GM12878 (cell line): ENCODE results near the gene CALML5.

Source experiments
- CBX3 ChIP-seq: fragments of 200-600 bp; sonication (generic); IDR thresholded peaks from 2 replicates; pipeline ENCODE4 v1.6.1; 2016; ENCODE audit warnings: low read depth, borderline replicate concordance
- CEBPB ChIP-seq, 2 experiments: fragments of 150-350 bp in 1 of 2; IDR thresholded peaks; 2 replicates each; pipeline ENCODE4 v1.6.1; 2012 to 2014; ENCODE audit warnings: low read depth in 2 of 2, low read length in 2 of 2, borderline replicate concordance in 1 of 2, inconsistent platforms in 1 of 2
- FOS ChIP-seq: IDR thresholded peaks from 3 replicates; pipeline ENCODE4 v1.6.1; 2011; ENCODE audit warnings: borderline replicate concordance; ENCODE audit not compliant: insufficient read length; ENCODE audit errors: extremely low read depth
- HDAC6 ChIP-seq: fragments of 200-600 bp; sonication (generic); IDR thresholded peaks from one replicate; pipeline ENCODE4 v1.8.0; 2017; ENCODE audit warnings: antibody characterized with exemption; ENCODE audit not compliant: unreplicated experiment
- JUND ChIP-seq: IDR thresholded peaks from 2 replicates; pipeline ENCODE4 v1.6.1; 2012; ENCODE audit warnings: low read depth, mild to moderate bottlenecking, low read length, improper control_type of control experiment, moderate library complexity
- RELA ChIP-seq: fragments of 450-650 bp; IDR thresholded peaks from 2 replicates; pipeline ENCODE4 v1.8.0; 2014; ENCODE audit warnings: borderline replicate concordance; ENCODE audit not compliant: partially characterized antibody

GRCh38 chr10:5476918-5477525, 22.3 kb downstream of the CALML5 start:
- no peak for TF ChIP-seq FOS
- no peak for TF ChIP-seq JUND
- TF ChIP-seq HDAC6: no peak
- TF ChIP-seq CEBPB (IDR thresholded peaks at IDR 0.05; ENCODE audit: borderline replicate concordance in 1 of 2, low read depth in 2 of 2, low read length in 2 of 2): no peak
- TF ChIP-seq RELA: no peak
- TF ChIP-seq CBX3: no peak
